NAMALWA (cell line): Measurements from ENCODE around the gene COASY.

Source experiments
- DNase-seq: peaks from one replicate; pipeline ENCODE4 v3.0.0-alpha.2; 2015; ENCODE audit warnings: low spot score

Gene COASY

DNA sequence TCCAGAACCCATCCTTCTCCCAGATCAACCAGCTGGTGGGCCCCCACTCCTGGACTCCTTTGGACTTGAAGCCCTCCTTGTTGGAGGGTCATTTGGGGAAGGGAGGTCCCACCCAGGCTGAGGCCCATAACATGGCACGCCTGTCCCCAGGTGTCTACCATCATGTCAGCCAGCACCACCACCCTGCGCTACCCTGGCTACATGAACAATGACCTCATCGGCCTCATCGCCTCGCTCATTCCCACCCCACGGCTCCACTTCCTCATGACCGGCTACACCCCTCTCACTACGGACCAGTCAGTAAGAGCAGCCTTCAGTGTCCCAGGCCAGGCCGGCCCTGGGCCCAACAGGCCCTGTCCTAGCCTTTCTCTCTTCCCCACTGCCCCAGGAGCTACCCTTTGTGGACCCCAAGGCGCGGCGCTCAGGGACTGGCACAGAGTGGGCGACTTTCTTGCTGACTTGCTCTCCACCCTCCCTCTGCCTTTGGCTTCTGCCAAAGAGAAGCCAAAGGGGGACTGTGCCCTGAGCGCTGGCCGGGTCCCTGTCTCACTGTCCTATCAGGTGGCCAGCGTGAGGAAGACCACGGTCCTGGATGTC lies 51.8 kb downstream of the COASY start:
- no peak for DNase-seq
